NB4 (cell line): ENCODE measurements around the gene ZC3H13.

Experiments used
- DNase-seq: peaks from one replicate; pipeline ENCODE4 v3.0.0; 2010; ENCODE audit warnings: low read depth
- H3K4me3 ChIP-seq: one replicate; pipeline ENCODE4 v1.5.1; 2011; ENCODE audit warnings: mild to moderate bottlenecking, low read depth, low read length, moderate library complexity
- CTCF ChIP-seq: IDR thresholded peaks from one replicate; pipeline ENCODE4 v1.5.1; 2012; ENCODE audit warnings: low read depth, low read length
- MAX ChIP-seq: IDR thresholded peaks from 2 replicates; pipeline ENCODE4 v1.6.1; 2011; ENCODE audit warnings: low read depth, low read length
- MYC ChIP-seq: IDR thresholded peaks from 2 replicates; pipeline ENCODE4 v1.6.1; 2011; ENCODE audit warnings: low read depth, low read length
- POLR2A ChIP-seq: IDR thresholded peaks from 2 replicates; pipeline ENCODE4 v1.6.1; 2011; ENCODE audit warnings: mild to moderate bottlenecking; ENCODE audit not compliant: insufficient read length; ENCODE audit errors: extremely low read depth

ZC3H13 gene

GRCh38 chr13:46006688-46007452 is 45.7 kb downstream of the ZC3H13 start:
- H3K4me3 ChIP-seq: no peak overlapping the region
- DNase-seq: no peak
- no peak for TF ChIP-seq MAX
- no peak for TF ChIP-seq MYC
- no peak for TF ChIP-seq CTCF
- no peak for TF ChIP-seq POLR2A

- no peak overlapping the region for H3K4me3 ChIP-seq
- no peak for TF ChIP-seq CTCF
- no peak for TF ChIP-seq POLR2A
- no peak for TF ChIP-seq MAX
- TF ChIP-seq MYC: no peak
- no peak for DNase-seq
Measured at GRCh38 chr13:46004491-46004890, 48.1 kb downstream of the ZC3H13 start.

GRCh38 chr13:45996631-45997030 is 55.9 kb downstream of the ZC3H13 start:
- H3K4me3 ChIP-seq: no peak overlapping the region
- no peak for TF ChIP-seq MAX
- TF ChIP-seq MYC: no peak
- no peak for TF ChIP-seq POLR2A
- no peak for TF ChIP-seq CTCF
- no peak for DNase-seq

- H3K4me3 ChIP-seq: no peak overlapping the region
- no peak for TF ChIP-seq POLR2A
- no peak for TF ChIP-seq MYC
- no peak for TF ChIP-seq CTCF
- TF ChIP-seq MAX: no peak
- no peak for DNase-seq
Measured at GRCh38 chr13:45995245-45995644, 57.3 kb downstream of the ZC3H13 start.

GRCh38 chr13:45994752-45995151 is 57.8 kb downstream of the ZC3H13 start:
- TF ChIP-seq MAX (no peak), MYC (no peak), POLR2A (no peak), CTCF (no peak)
- DNase-seq: no peak
- H3K4me3 ChIP-seq: no peak overlapping the region
